GM12891 (cell line): Measurements from ENCODE around the gene HES1.

Experiments used
- POLR2A ChIP-seq: IDR thresholded peaks from 2 replicates; pipeline ENCODE4 v1.6.1; 2011; ENCODE audit warnings: low read depth, low read length, control low read depth
- POLR2AphosphoS5 ChIP-seq: IDR thresholded peaks from 2 replicates; pipeline ENCODE4 v1.6.1; 2011; ENCODE audit warnings: low read depth, low read length, control low read depth
- SPI1 ChIP-seq: IDR thresholded peaks from 2 replicates; pipeline ENCODE4 v1.6.1; 2011; ENCODE audit warnings: low read depth, low read length, control low read depth

GRCh38 chr3:194139071-194139813 lies 3.3 kb downstream of the HES1 start:
- peak; percentile 29; the same call in 1 of the 2 replicates for TF ChIP-seq POLR2AphosphoS5
- no peak for TF ChIP-seq POLR2A
- TF ChIP-seq SPI1 = no peak
